Activated gamma-delta T cell (primary cell): ENCODE results near the gene MAST4.

ENCODE experiments used
- DNase-seq: peaks from one replicate; lab custom pipeline; 2025; lab: John Stamatoyannopoulos, UW

Gene MAST4

GRCh38 chr5:66842540-66842939 lies 246.3 kb downstream of the MAST4 start:
- DNase-seq, result no peak

GRCh38 chr5:66843065-66843464 lies 246.9 kb downstream of the MAST4 start:
- DNase-seq, result no peak

- DNase-seq, result no peak
Observed at GRCh38 chr5:66848749-66849641, 252.8 kb downstream of the MAST4 start.

- DNase-seq, result no peak
Observed at GRCh38 chr5:66849803-66850202, 253.6 kb downstream of the MAST4 start.

- no peak for DNase-seq
Observed at GRCh38 chr5:66850354-66851075, 254.3 kb downstream of the MAST4 start.

- no peak for DNase-seq
Observed at GRCh38 chr5:66851306-66851705, 255.1 kb downstream of the MAST4 start.

- no peak for DNase-seq
Observed at GRCh38 chr5:66854416-66854815, 258.2 kb downstream of the MAST4 start.

- DNase-seq, result no peak
Observed at GRCh38 chr5:66856041-66856805, 260.0 kb downstream of the MAST4 start.

- no peak for DNase-seq
Observed at GRCh38 chr5:66859526-66859925, 263.3 kb downstream of the MAST4 start.

- no peak for DNase-seq
Observed at GRCh38 chr5:66860199-66860975, 264.2 kb downstream of the MAST4 start.

- DNase-seq, result no peak
Observed at GRCh38 chr5:66861402-66861801, 265.2 kb downstream of the MAST4 start.

- DNase-seq, result no peak
Observed at GRCh38 chr5:66862020-66862419, 265.8 kb downstream of the MAST4 start.

GRCh38 chr5:66863243-66864170 lies 267.3 kb downstream of the MAST4 start:
- DNase-seq, result no peak

- DNase-seq, result no peak
Observed at GRCh38 chr5:66864240-66864884, 268.2 kb downstream of the MAST4 start.

GRCh38 chr5:66867618-66868322 lies 271.6 kb downstream of the MAST4 start:
- no peak for DNase-seq

- no peak for DNase-seq
Observed at GRCh38 chr5:66869347-66869746, 273.2 kb downstream of the MAST4 start.

GRCh38 chr5:66870708-66871107 lies 274.5 kb downstream of the MAST4 start:
- no peak for DNase-seq

- no peak for DNase-seq
Observed at GRCh38 chr5:66871651-66872050, 275.5 kb downstream of the MAST4 start.

- DNase-seq, result no peak
Observed at GRCh38 chr5:66872736-66873331, 276.6 kb downstream of the MAST4 start.
